ENCODE data around the gene TAOK2. TPM values are rescaled to one million over a fixed set of nuclear protein-coding genes. Genes with fewer than 3 reads are reported as not detected.

The TAOK2 gene
- total RNA-seq, 1 experiment from 2014 or later: 56.7 TPM

GRCh38 chr16:29925781-29926710 is 47.6 kb upstream of the TAOK2 start, which contains the start of gene KCTD13:
Gene KCTD13, minus strand, starts transcription at chr16:29926226. Its CDS starts 193 bp downstream, at chr16:29926033.
- H3K27me3 ChIP-seq (ENCODE audit: insufficient read depth, low read length): no peaks in the 10 kb centered on the region
- no peaks in the 10 kb centered on the region for H3K9me3 ChIP-seq (ENCODE audit: control insufficient read depth in 1 of 2, insufficient read depth in 1 of 2, low read depth in 1 of 2, low read length in 2 of 2)
- DNase-seq (ENCODE audit: low read depth, low spot score) (peak; percentile 48), ATAC-seq (peak; percentile 95)
- H3K27ac ChIP-seq (ENCODE audit: low read depth, low read length): peak within 1 kb of the TSS; percentile 78
- no peaks in the 10 kb centered on the region for H4K20me1 ChIP-seq (ENCODE audit: insufficient read depth)
- peak within 1 kb of the TSS; percentile 89 for H3K9ac ChIP-seq (ENCODE audit: low read length)
- peak within 1 kb of the TSS; percentile 99 for H3K4me2 ChIP-seq (ENCODE audit: low read length)
- peaks cover 14% of the 10 kb centered on the region in 2 experiments; a peak in 3 of 4 replicates for H3K36me3 ChIP-seq (ENCODE audit: control insufficient read depth in 1 of 2, insufficient read depth in 2 of 2, low read length in 2 of 2)
- H2AFZ ChIP-seq (ENCODE audit: low read depth, low read length, poor library complexity, severe bottlenecking): no peak within 1 kb of the TSS
- CTCF ChIA-PET: interaction anchor here (0.5 to 1.1 kb wide), 5 partner anchors 8 to 225 kb away, joined by 3 read pairs; partner anchors contain the start of gene TAOK2
- POLR2A ChIA-PET: interaction anchor here (0.6 to 2.5 kb wide), 6 partner anchors 12 to 724 kb away, joined by 3 to 9 read pairs (median 6); partner anchors contain the start of genes ASPHD1, PRR14, SEZ6L2 and TAOK2
- BruUV-seq (replicated peaks): no TSS peak
- H3K4me3 ChIP-seq (replicated peaks in 1 of 2; ENCODE audit: low read depth in 1 of 2, low read length in 2 of 2): peak within 1 kb of the TSS; percentile 60 to 92
- RAD21 ChIA-PET (ENCODE audit: low non-redundant PET in 1 of 2, low total read pairs in 2 of 2, uncharacterized antibody in 2 of 2, unreplicated experiment in 2 of 2): interaction anchor here (0.6 to 1.3 kb wide), 3 partner anchors 18 to 237 kb away, joined by 3 read pairs; no protein-coding TSS in a partner anchor
- peaks cover 12 to 23% of the 10 kb centered on the region in 2 experiments for H3K4me1 ChIP-seq (ENCODE audit: control insufficient read depth in 1 of 2, insufficient read depth in 2 of 2, low read length in 2 of 2)
- peaks cover 44% of the 10 kb centered on the region for H3K79me2 ChIP-seq (ENCODE audit: insufficient read depth, low read length)
- no peaks in the 10 kb centered on the region for H3K9me2 ChIP-seq (ENCODE audit: insufficient read depth)
- intact Hi-C loops (cut with micrococcal nuclease): loop anchor here (5.0 kb wide), 1 partner anchor 46 kb away; the partner anchor contains the start of gene TAOK2
- TF ChIP-seq CBX3 (IDR thresholded peaks at IDR 0.05; ENCODE audit: low read depth) (no peak), ELF1 (IDR thresholded peaks at IDR 0.05; ENCODE audit: borderline replicate concordance, low read depth) (peak; percentile 74), POLR2A (IDR thresholded peaks at IDR 0.05; ENCODE audit: borderline replicate concordance, extremely low read depth, insufficient read depth, insufficient read length) (peak; percentile 86), ZFX (IDR thresholded peaks at IDR 0.05) (peak; percentile 80), RAD21 (IDR thresholded peaks at IDR 0.05; ENCODE audit: low read depth) (no peak), EGR1 (IDR thresholded peaks at IDR 0.05; ENCODE audit: low read depth) (peak; percentile 87), REST (IDR thresholded peaks at IDR 0.05; ENCODE audit: low read depth) (no peak), JUND (IDR thresholded peaks at IDR 0.05) (no peak), FOSL1 (IDR thresholded peaks at IDR 0.05; ENCODE audit: low read depth) (no peak), SP1 (IDR thresholded peaks at IDR 0.05; ENCODE audit: low read depth) (no peak), ZNF274 (IDR thresholded peaks at IDR 0.05; ENCODE audit: low read depth, low read length) (no peak), TCF7L2 (IDR thresholded peaks at IDR 0.05; ENCODE audit: borderline replicate concordance, extremely low read depth, insufficient read depth, insufficient read length) (no peak), CEBPB (IDR thresholded peaks at IDR 0.05; ENCODE audit: low read depth) (no peak), SIN3A (IDR thresholded peaks at IDR 0.05; ENCODE audit: low read depth) (peak; percentile 68), CTCF (IDR thresholded peaks at IDR 0.05 in 2 of 3, conservative IDR thresholded peaks at IDR 0.05 in 1 of 3; ENCODE audit: borderline replicate concordance in 1 of 3, insufficient read depth in 1 of 3, low read depth in 2 of 3, low read length in 2 of 3) (no peak), POLR2AphosphoS5 (IDR thresholded peaks at IDR 0.05; ENCODE audit: low read depth, low read length) (peak; percentile 96), EZH2phosphoT487 (IDR thresholded peaks at IDR 0.05; ENCODE audit: borderline replicate concordance) (no peak), ZBTB33 (IDR thresholded peaks at IDR 0.05; ENCODE audit: extremely low read depth, insufficient replicate concordance, low read length) (no peak), SRF (IDR thresholded peaks at IDR 0.05; ENCODE audit: low read depth) (no peak)
